B cell (primary cell): Measurements from ENCODE around the gene ACTN1. TPM values are rescaled to one million over a fixed set of nuclear protein-coding genes. Genes with fewer than 3 reads are reported as not detected.

ENCODE experiments used
- ATAC-seq: fragments of 200-7000 bp; cut with Tn5 transposase; one replicate; pipeline ENCODE4 v1.10.0; 2021; ENCODE audit warnings: low read depth, mild to moderate bottlenecking, moderate number of reproducible peaks, moderate library complexity
- CTCF ChIA-PET: fragments of 350-600 bp; sonication (Branson Sonifier 250); formaldehyde crosslinking; loops from one replicate; lab custom pipeline; 2021; ENCODE audit warnings: antibody characterized with exemption, inconsistent platforms; lab: Charles Lee
- POLR2A ChIA-PET: fragments of 350-600 bp; sonication (Branson Sonifier 250); formaldehyde crosslinking; loops from one replicate; lab custom pipeline; 2021; ENCODE audit warnings: antibody characterized with exemption; lab: Charles Lee
- DNase-seq: peaks from one replicate; pipeline ENCODE4 v3.0.0; 2013
- H2AFZ ChIP-seq: 2 replicates; pipeline ENCODE4 v1.6.1; 2012; ENCODE audit warnings: mild to moderate bottlenecking, low read depth, low read length; ENCODE audit not compliant: insufficient read depth, poor library complexity, severe bottlenecking
- H3K27ac ChIP-seq, 2 donors: 1 replicate in 1 of 2; 2 replicates in 1 of 2; pipeline ENCODE4 v1.5.1; 2012 to 2013; ENCODE audit warnings: low read length in 2 of 2, mild to moderate bottlenecking in 2 of 2, moderate library complexity in 1 of 2
- H3K27me3 ChIP-seq, 4 experiments: fragments of 200-600 bp in 1 of 4; sonication (generic) in 1 of 4; replicated peaks in 1 of 4; 1 replicate in 2 of 4; 2 replicates in 2 of 4; pipeline versions ENCODE4 v1.6.1 to v1.7.0; 2013 to 2016; ENCODE audit warnings: low read length in 3 of 4, mild to moderate bottlenecking in 2 of 4, mixed read lengths in 1 of 4, moderate library complexity in 1 of 4; ENCODE audit not compliant: insufficient read depth in 4 of 4, control insufficient read depth in 3 of 4; ENCODE audit errors: control extremely low read depth in 1 of 4
- H3K36me3 ChIP-seq, 2 experiments: replicated peaks in 1 of 2; 1 replicate in 1 of 2; 2 replicates in 1 of 2; pipeline versions ENCODE4 v1.6.1 to v1.7.1; 2013; ENCODE audit warnings: low read length in 1 of 2; ENCODE audit not compliant: insufficient read depth in 2 of 2, control insufficient read depth in 1 of 2; ENCODE audit errors: control extremely low read depth in 1 of 2, extremely low read depth in 1 of 2
- H3K4me1 ChIP-seq, 2 donors: fragments of 200-600 bp in 1 of 2; sonication (generic) in 1 of 2; 1 replicate in 1 of 2; 2 replicates in 1 of 2; pipeline versions ENCODE4 v1.5.1 to v1.6.1; 2013 to 2017; ENCODE audit warnings: low read length in 2 of 2; ENCODE audit not compliant: control insufficient read depth in 2 of 2, insufficient read depth in 2 of 2
- H3K4me2 ChIP-seq: replicated peaks from 2 replicates; pipeline ENCODE3; 2012; ENCODE audit warnings: mild to moderate bottlenecking, low read depth, low read length; ENCODE audit not compliant: poor library complexity, severe bottlenecking
- H3K4me3 ChIP-seq, 5 experiments: fragments of 200-600 bp in 1 of 5; sonication (generic) in 1 of 5; 1 replicate in 3 of 5; 2 replicates in 2 of 5; pipeline versions ENCODE4 v1.5.1 to v1.7.0; 2011 to 2016; ENCODE audit warnings: low read length in 4 of 5, mild to moderate bottlenecking in 4 of 5, low read depth in 2 of 5, control low read depth in 1 of 5, moderate library complexity in 1 of 5; ENCODE audit not compliant: insufficient read depth in 1 of 5; ENCODE audit errors: control extremely low read depth in 1 of 5, extremely low read depth in 1 of 5
- H3K79me2 ChIP-seq: fragments of 200-600 bp; sonication (generic); one replicate; pipeline ENCODE4 v1.6.0; 2016; ENCODE audit warnings: low read length; ENCODE audit not compliant: control insufficient read depth, insufficient read depth
- H3K9ac ChIP-seq: fragments of 200-600 bp; sonication (generic); 2 replicates; pipeline ENCODE4 v1.6.1; 2017; ENCODE audit warnings: mild to moderate bottlenecking, low read length, moderate library complexity
- H3K9me3 ChIP-seq, 3 donors: one replicate each; pipeline versions ENCODE4 v1.6.1 to v1.7.1; 2013; ENCODE audit warnings: low read length in 2 of 3; ENCODE audit not compliant: control insufficient read depth in 2 of 3, insufficient read depth in 1 of 3; ENCODE audit errors: control extremely low read depth in 1 of 3
- H4K20me1 ChIP-seq: 2 replicates; pipeline ENCODE4 v1.6.0; 2012; ENCODE audit warnings: mild to moderate bottlenecking, low read length; ENCODE audit not compliant: insufficient read depth, control insufficient read depth, poor library complexity, severe bottlenecking
- H3K27ac Mint-ChIP-seq: one replicate; pipeline ENCODE4 v1.8.0; 2021; ENCODE audit warnings: mixed read lengths
- H3K27me3 Mint-ChIP-seq: one replicate; pipeline ENCODE4 v1.8.0; 2021; ENCODE audit warnings: mixed read lengths
- H3K4me1 Mint-ChIP-seq: one replicate; pipeline ENCODE4 v1.8.0; 2021; ENCODE audit warnings: mixed read lengths
- H3K4me3 Mint-ChIP-seq: one replicate; pipeline ENCODE4 v1.8.0; 2021; ENCODE audit warnings: mixed read lengths
- H3K9me3 Mint-ChIP-seq: one replicate; pipeline ENCODE4 v1.8.0; 2022; ENCODE audit warnings: mixed read lengths; ENCODE audit not compliant: insufficient read depth
- EZH2 ChIP-seq: IDR thresholded peaks from 2 replicates; pipeline ENCODE4 v1.6.1; 2012; ENCODE audit warnings: borderline replicate concordance, low read depth, mild to moderate bottlenecking, moderate library complexity, low read length; ENCODE audit not compliant: insufficient read depth, poor library complexity, severe bottlenecking
- WGBS: methylation state at CpG from one replicate; pipeline ENCODE4 v1.1.5; 2013; ENCODE audit warnings: missing lambda C conversion rate; ENCODE audit not compliant: insufficient coverage; 5-methylcytosine and 5-hydroxymethylcytosine counted together
- intact Hi-C: fragments of 100-400 bp; cut with micrococcal nuclease; formaldehyde crosslinking; loops from one replicate; pipeline ENCODE4 v1.10.0; 2022
- polyA plus RNA-seq: library from polyadenylated mRNA; depleted of rRNA; stranded (reverse); fragments of >200 nt; gene quantifications from 2 replicates; pipeline ENCODE4 v1.2.3, GENCODE V29; 2012
- total RNA-seq, 2 donors: library from RNA; stranded (reverse); fragments of 120-200 nt in 1 of 2; gene quantifications; 1 replicate in 1 of 2; 2 replicates in 1 of 2; pipeline versions ENCODE4 v1.2.3 to v1.2.4, GENCODE V29; 2013 to 2022
- TF ChIP-seq, protein P1 (sequence below): fragments of 200-600 bp; IDR thresholded peaks from one replicate; pipeline ENCODE4 v1.8.0; 2022; ENCODE audit warnings: antibody characterized with exemption, mild to moderate bottlenecking

ACTN1 gene
- total and polyA plus RNA-seq, 2 donors (not counting 1 experiment from before 2014, with no cell fraction given): 0.74 to 0.89 TPM

GRCh38 chr14:68918612-68919011 is 60.5 kb downstream of the ACTN1 start:
- POLR2A ChIA-PET: no interaction called here
- Histone ChIP-seq H3K79me2 (no peaks in the 10 kb centered on the region), H3K4me3 (no peak overlapping the region), H3K27ac (no peak overlapping the region), H3K9me3 (peaks cover 0 to 9% (median 0%) of the 10 kb centered on the region in 3 donors), H2AFZ (no peak overlapping the region), H3K36me3 (no peaks in the 10 kb centered on the region), H3K4me1 (no peaks in the 10 kb centered on the region), H3K4me2 (no peak overlapping the region), H3K27me3 (no peaks in the 10 kb centered on the region), H4K20me1 (no peaks in the 10 kb centered on the region), H3K9ac (no peak overlapping the region)
- Mint-ChIP-seq H3K4me1 (no peaks in the 10 kb centered on the region), H3K9me3 (peaks cover 3% of the 10 kb centered on the region), H3K27me3 (peaks cover 6% of the 10 kb centered on the region), H3K4me3 (no peak overlapping the region), H3K27ac (no peak overlapping the region)
- WGBS: 90% methylated on average over 8 of the region's 10 CpGs
- CTCF ChIA-PET: no interaction called here
- intact Hi-C loops: no loop called here
- no peak for ATAC-seq
- no peak for DNase-seq
- no peak for TF ChIP-seq EZH2
- TF ChIP-seq, protein P1, sequence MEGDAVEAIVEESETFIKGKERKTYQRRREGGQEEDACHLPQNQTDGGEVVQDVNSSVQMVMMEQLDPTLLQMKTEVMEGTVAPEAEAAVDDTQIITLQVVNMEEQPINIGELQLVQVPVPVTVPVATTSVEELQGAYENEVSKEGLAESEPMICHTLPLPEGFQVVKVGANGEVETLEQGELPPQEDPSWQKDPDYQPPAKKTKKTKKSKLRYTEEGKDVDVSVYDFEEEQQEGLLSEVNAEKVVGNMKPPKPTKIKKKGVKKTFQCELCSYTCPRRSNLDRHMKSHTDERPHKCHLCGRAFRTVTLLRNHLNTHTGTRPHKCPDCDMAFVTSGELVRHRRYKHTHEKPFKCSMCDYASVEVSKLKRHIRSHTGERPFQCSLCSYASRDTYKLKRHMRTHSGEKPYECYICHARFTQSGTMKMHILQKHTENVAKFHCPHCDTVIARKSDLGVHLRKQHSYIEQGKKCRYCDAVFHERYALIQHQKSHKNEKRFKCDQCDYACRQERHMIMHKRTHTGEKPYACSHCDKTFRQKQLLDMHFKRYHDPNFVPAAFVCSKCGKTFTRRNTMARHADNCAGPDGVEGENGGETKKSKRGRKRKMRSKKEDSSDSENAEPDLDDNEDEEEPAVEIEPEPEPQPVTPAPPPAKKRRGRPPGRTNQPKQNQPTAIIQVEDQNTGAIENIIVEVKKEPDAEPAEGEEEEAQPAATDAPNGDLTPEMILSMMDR: no peak

DNA sequence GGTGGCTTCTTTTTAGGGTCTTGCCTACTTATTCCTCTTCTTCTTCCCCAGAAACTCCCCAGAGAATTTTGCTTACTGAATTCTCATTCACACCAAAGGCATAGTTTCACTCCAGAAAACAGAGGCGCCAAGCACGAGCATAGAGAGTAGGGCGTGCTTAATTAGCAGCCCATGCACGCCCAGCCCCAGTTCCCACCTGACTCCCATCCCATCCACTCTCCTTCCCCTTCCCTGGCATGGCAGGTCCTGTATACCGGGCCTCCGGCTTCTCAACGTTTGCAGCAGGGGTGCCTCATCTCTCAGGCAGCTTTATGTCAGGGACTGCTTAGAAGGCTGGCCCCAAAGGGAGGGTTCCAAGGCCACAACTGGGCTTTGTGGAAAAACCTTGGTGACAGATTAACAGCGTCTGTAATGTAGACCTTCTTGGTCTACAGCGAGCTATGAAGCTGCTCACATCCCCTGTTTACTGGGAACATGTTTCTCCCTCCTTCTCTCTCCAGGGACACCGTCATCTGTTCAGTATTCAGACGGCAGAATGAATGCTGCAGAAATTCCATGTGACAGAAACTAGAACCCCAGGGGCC is 62.7 kb downstream of the ACTN1 start:
- Mint-ChIP-seq H3K4me1 (no peaks in the 10 kb centered on the region), H3K9me3 (peaks cover 3% of the 10 kb centered on the region), H3K27ac (no peak overlapping the region), H3K27me3 (peaks cover 3% of the 10 kb centered on the region), H3K4me3 (no peak overlapping the region)
- H3K4me2 ChIP-seq: no peak overlapping the region
- no peaks in the 10 kb centered on the region for H3K79me2 ChIP-seq
- intact Hi-C loops: no loop called here
- H2AFZ ChIP-seq: no peak overlapping the region
- ATAC-seq (no peak), DNase-seq (no peak)
- WGBS: 85% methylated on average over 11 of the region's 11 CpGs
- H3K27ac ChIP-seq: no peak overlapping the region
- no peaks in the 10 kb centered on the region for H3K36me3 ChIP-seq
- no peak overlapping the region for H3K4me3 ChIP-seq
- H3K27me3 ChIP-seq: peaks cover 0 to 3% (median 0%) of the 10 kb centered on the region in 4 experiments
- H3K9ac ChIP-seq: no peak overlapping the region
- peaks cover 0 to 9% (median 0%) of the 10 kb centered on the region in 3 donors for H3K9me3 ChIP-seq
- no peaks in the 10 kb centered on the region for H4K20me1 ChIP-seq
- TF ChIP-seq EZH2: no peak
- TF ChIP-seq, protein P1: no peak
- no peaks in the 10 kb centered on the region for H3K4me1 ChIP-seq
- POLR2A ChIA-PET: no interaction called here
- CTCF ChIA-PET: no interaction called here
